GM19438 (cell line): Measurements from ENCODE around the gene IGSF21.

ENCODE experiments used
- ATAC-seq: cut with Tn5 transposase; IDR thresholded peaks from one replicate; pipeline ENCODE4 v1.9.1; 2021; ENCODE audit warnings: low read depth; ENCODE audit not compliant: unreplicated experiment

IGSF21 gene

GRCh38 chr1:18288722-18289121 lies 181.1 kb downstream of the IGSF21 start:
- ATAC-seq = no peak

GRCh38 chr1:18289597-18289996 lies 182.0 kb downstream of the IGSF21 start:
- no peak for ATAC-seq

GRCh38 chr1:18290740-18291412 lies 183.3 kb downstream of the IGSF21 start:
- ATAC-seq = no peak

GRCh38 chr1:18292531-18292930 lies 184.9 kb downstream of the IGSF21 start:
- ATAC-seq = no peak

GRCh38 chr1:18293291-18293690 lies 185.7 kb downstream of the IGSF21 start:
- no peak for ATAC-seq

- no peak for ATAC-seq
Observed at GRCh38 chr1:18294437-18295176, 187.0 kb downstream of the IGSF21 start.

- no peak for ATAC-seq
Observed at GRCh38 chr1:18297896-18298648, 190.5 kb downstream of the IGSF21 start.

- no peak for ATAC-seq
Observed at GRCh38 chr1:18299441-18300338, 192.1 kb downstream of the IGSF21 start.

GRCh38 chr1:18300376-18300775 lies 192.8 kb downstream of the IGSF21 start:
- no peak for ATAC-seq

- ATAC-seq = no peak
Observed at GRCh38 chr1:18302788-18303413, 195.3 kb downstream of the IGSF21 start.

- ATAC-seq = no peak
Observed at GRCh38 chr1:18304151-18304869, 196.7 kb downstream of the IGSF21 start.

GRCh38 chr1:18305182-18305795 lies 197.7 kb downstream of the IGSF21 start:
- no peak for ATAC-seq

GRCh38 chr1:18307329-18307898 lies 199.8 kb downstream of the IGSF21 start:
- no peak for ATAC-seq

GRCh38 chr1:18309552-18310155 lies 202.1 kb downstream of the IGSF21 start:
- ATAC-seq = no peak

- ATAC-seq = no peak
Observed at GRCh38 chr1:18312961-18313360, 205.4 kb downstream of the IGSF21 start.

GRCh38 chr1:18313523-18313922 lies 205.9 kb downstream of the IGSF21 start:
- no peak for ATAC-seq

- ATAC-seq = no peak
Observed at GRCh38 chr1:18314399-18314798, 206.8 kb downstream of the IGSF21 start.

GRCh38 chr1:18315449-18315848 lies 207.9 kb downstream of the IGSF21 start:
- ATAC-seq = no peak
